ENCODE measurements around the gene CIPC.

Gene CIPC

GRCh38 chr14:77100961-77101360, 2.9 kb downstream of the CIPC start:
- in situ Hi-C loops (cut with HindIII; ENCODE audit: low pct_ligation_motif_present, low sequenced_read_pairs) = no loop called here
- no peak for DNase-seq
- TF ChIP-seq, protein P1, sequence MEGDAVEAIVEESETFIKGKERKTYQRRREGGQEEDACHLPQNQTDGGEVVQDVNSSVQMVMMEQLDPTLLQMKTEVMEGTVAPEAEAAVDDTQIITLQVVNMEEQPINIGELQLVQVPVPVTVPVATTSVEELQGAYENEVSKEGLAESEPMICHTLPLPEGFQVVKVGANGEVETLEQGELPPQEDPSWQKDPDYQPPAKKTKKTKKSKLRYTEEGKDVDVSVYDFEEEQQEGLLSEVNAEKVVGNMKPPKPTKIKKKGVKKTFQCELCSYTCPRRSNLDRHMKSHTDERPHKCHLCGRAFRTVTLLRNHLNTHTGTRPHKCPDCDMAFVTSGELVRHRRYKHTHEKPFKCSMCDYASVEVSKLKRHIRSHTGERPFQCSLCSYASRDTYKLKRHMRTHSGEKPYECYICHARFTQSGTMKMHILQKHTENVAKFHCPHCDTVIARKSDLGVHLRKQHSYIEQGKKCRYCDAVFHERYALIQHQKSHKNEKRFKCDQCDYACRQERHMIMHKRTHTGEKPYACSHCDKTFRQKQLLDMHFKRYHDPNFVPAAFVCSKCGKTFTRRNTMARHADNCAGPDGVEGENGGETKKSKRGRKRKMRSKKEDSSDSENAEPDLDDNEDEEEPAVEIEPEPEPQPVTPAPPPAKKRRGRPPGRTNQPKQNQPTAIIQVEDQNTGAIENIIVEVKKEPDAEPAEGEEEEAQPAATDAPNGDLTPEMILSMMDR (IDR thresholded peaks at IDR 0.05; ENCODE audit: low read depth, low read length, missing control alignments) = no peak
- H3K4me3 ChIP-seq (ENCODE audit: low read depth, low read length) = no peak overlapping the region
- no peak overlapping the region for H3K27ac ChIP-seq
- H3K36me3 ChIP-seq (replicated peaks) = no peaks in the 10 kb centered on the region
- H3K27me3 ChIP-seq (replicated peaks) = no peaks in the 10 kb centered on the region

DNA sequence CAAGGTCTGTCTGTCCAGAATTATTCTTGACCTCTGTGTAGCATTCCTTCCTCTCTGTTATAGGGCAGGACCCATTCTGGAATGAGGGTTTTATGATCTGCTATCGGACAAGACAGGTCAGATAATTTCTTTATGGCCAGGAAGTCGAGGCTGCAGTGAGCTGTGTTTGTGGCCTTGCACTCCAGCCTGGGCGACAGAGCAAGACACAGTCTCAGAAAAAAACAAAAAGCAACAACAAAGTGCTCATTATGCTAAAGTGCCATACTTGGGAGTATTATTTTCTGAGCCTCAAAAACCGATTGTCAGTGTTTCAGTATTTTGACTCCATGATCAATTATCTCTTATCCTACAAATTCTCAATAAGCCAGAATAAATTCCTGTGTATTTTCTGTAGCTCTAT, 4.1 kb downstream of the CIPC start:
- DNase-seq = no peak
- Histone ChIP-seq H3K36me3 (replicated peaks) (no peaks in the 10 kb centered on the region), H3K4me3 (ENCODE audit: low read depth, low read length) (no peak overlapping the region), H3K27ac (no peak overlapping the region), H3K27me3 (replicated peaks) (no peaks in the 10 kb centered on the region)
- in situ Hi-C loops (cut with HindIII; ENCODE audit: low pct_ligation_motif_present, low sequenced_read_pairs) = no loop called here
- TF ChIP-seq, protein P1 (IDR thresholded peaks at IDR 0.05; ENCODE audit: low read depth, low read length, missing control alignments) = no peak

GRCh38 chr14:77103475-77103874, 5.4 kb downstream of the CIPC start:
- Histone ChIP-seq H3K4me3 (ENCODE audit: low read depth, low read length) (no peak overlapping the region), H3K27ac (no peak overlapping the region), H3K36me3 (replicated peaks) (peaks cover 5% of the 10 kb centered on the region), H3K27me3 (replicated peaks) (no peaks in the 10 kb centered on the region)
- in situ Hi-C loops (cut with HindIII; ENCODE audit: low pct_ligation_motif_present, low sequenced_read_pairs) = no loop called here
- TF ChIP-seq, protein P1 (IDR thresholded peaks at IDR 0.05; ENCODE audit: low read depth, low read length, missing control alignments) = no peak
- DNase-seq = no peak

- no peak overlapping the region for H3K27ac ChIP-seq
- in situ Hi-C loops (cut with HindIII; ENCODE audit: low pct_ligation_motif_present, low sequenced_read_pairs) = no loop called here
- H3K27me3 ChIP-seq (replicated peaks) = no peaks in the 10 kb centered on the region
- DNase-seq = no peak
- TF ChIP-seq, protein P1 (IDR thresholded peaks at IDR 0.05; ENCODE audit: low read depth, low read length, missing control alignments) = no peak
- peaks cover 5% of the 10 kb centered on the region for H3K36me3 ChIP-seq (replicated peaks)
- H3K4me3 ChIP-seq (ENCODE audit: low read depth, low read length) = no peak overlapping the region
Measured at GRCh38 chr14:77103951-77104350, 5.9 kb downstream of the CIPC start.

DNA sequence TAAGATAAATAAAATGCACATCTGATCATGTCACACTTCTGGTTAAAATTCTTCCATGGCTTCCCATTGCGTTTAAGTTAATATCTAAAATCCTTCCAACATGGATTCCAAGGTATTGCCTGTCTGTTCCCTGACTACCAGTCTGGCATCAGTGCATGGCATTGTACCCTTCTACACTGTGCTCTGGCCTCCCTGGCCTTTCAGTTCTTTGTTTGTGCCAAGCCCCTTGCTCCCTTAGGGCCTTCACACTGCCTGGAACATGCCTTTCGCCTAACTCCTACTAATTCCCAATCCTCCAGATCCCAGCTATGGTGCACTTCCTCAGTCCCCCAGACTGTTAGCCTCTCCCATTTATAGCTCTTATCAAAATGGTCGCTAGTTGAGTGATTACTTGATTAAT, 6.3 kb downstream of the CIPC start:
- TF ChIP-seq, protein P1 (IDR thresholded peaks at IDR 0.05; ENCODE audit: low read depth, low read length, missing control alignments) = no peak
- Histone ChIP-seq H3K27ac (no peak overlapping the region), H3K27me3 (replicated peaks) (no peaks in the 10 kb centered on the region), H3K36me3 (replicated peaks) (peaks cover 5% of the 10 kb centered on the region), H3K4me3 (ENCODE audit: low read depth, low read length) (no peak overlapping the region)
- in situ Hi-C loops (cut with HindIII; ENCODE audit: low pct_ligation_motif_present, low sequenced_read_pairs) = no loop called here
- DNase-seq = no peak

DNA sequence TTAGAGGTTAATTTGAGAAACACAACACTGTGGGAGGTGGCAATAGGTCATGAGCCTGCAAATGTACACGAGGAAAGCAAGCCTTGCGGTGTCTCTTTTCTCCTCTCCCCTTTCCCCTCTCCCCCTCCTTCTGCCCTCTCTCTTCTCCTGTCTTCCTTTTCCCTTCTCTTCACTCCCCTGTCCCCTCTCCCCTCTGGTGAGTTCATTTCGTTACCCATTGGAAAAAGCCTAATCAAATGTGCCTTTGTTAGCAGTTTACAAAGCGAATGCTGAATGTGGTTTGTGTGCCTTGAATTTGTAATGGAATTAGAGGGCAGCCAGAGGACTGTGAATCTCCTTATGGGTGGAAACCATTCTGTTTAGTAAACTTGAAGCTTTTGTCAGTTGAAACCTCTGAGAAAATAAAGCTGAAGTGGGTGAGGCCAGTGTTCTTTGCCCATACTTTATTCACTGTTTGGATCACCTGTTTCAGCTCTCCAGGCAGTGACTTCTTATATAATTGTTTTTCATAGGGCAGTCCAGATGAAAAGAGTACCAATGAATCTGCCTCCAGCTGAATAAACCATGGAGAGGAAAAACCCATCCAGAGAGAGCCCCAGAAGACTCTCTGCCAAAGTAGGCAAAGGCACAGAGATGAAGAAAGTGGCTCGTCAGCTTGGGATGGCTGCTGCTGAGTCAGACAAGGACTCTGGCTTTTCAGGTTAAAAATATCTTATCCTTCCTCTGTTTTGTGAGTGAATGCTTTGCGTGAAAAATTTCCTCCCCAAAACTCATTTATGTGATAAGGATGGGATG, 7.3 kb downstream of the CIPC start:
- TF ChIP-seq, protein P1 (IDR thresholded peaks at IDR 0.05; ENCODE audit: low read depth, low read length, missing control alignments) = no peak
- Histone ChIP-seq H3K4me3 (ENCODE audit: low read depth, low read length) (no peak overlapping the region), H3K27me3 (replicated peaks) (no peaks in the 10 kb centered on the region), H3K36me3 (replicated peaks) (peaks cover 7% of the 10 kb centered on the region), H3K27ac (no peak overlapping the region)
- no peak for DNase-seq
- in situ Hi-C loops (cut with HindIII; ENCODE audit: low pct_ligation_motif_present, low sequenced_read_pairs) = no loop called here

Measured in brain microvascular endothelial cell (primary cell).